HepG2 (cell line): ENCODE measurements around the gene CHKA. TPM values are rescaled to one million over a fixed set of nuclear protein-coding genes. Genes with fewer than 3 reads are reported as not detected.

Experiments
- EP300 ChIP-seq, 3 experiments: sonication (generic) in 1 of 3; formaldehyde crosslinking in 1 of 3; IDR thresholded peaks; 2 replicates each; pipeline versions ENCODE4 v1.5.1 to v1.6.1; 2011 to 2020; ENCODE audit warnings: low read depth in 2 of 3, low read length in 2 of 3, borderline replicate concordance in 1 of 3, improper control_type of control experiment in 1 of 3, mild to moderate bottlenecking in 1 of 3, missing genetic modification reagents in 1 of 3, moderate library complexity in 1 of 3
- HCFC1 ChIP-seq: fragments of 150-350 bp; IDR thresholded peaks from 2 replicates; pipeline ENCODE4 v1.6.1; 2014; ENCODE audit warnings: low read depth, low read length
- HOXA7 ChIP-seq: sonication (generic); formaldehyde crosslinking; IDR thresholded peaks from 2 replicates; pipeline ENCODE4 v1.8.1; 2022; ENCODE audit warnings: mild to moderate bottlenecking, missing genetic modification reagents, moderate library complexity
- NCOA2 ChIP-seq: sonication (generic); formaldehyde crosslinking; IDR thresholded peaks from 2 replicates; pipeline ENCODE4 v1.8.0; 2022; ENCODE audit warnings: inconsistent platforms
- SAP130 ChIP-seq: IDR thresholded peaks from 2 replicates; pipeline ENCODE4 v1.6.1; 2016; ENCODE audit warnings: low read depth
- SIX1 ChIP-seq: sonication (generic); formaldehyde crosslinking; IDR thresholded peaks from 2 replicates; pipeline ENCODE4 v1.4.0; 2020; ENCODE audit warnings: missing genetic modification reagents, borderline replicate concordance
- SP4 ChIP-seq: sonication (generic); formaldehyde crosslinking; IDR thresholded peaks from 2 replicates; pipeline ENCODE4 v1.8.1; 2023; ENCODE audit warnings: mild to moderate bottlenecking, missing genetic modification reagents
- SRF ChIP-seq: IDR thresholded peaks from 2 replicates; pipeline ENCODE4 v1.6.1; 2011; ENCODE audit warnings: mild to moderate bottlenecking, low read depth, low read length, moderate library complexity
- ZBTB7B ChIP-seq: sonication (generic); formaldehyde crosslinking; IDR thresholded peaks from 2 replicates; pipeline ENCODE4 v1.4.0; 2020; ENCODE audit warnings: missing genetic modification reagents
- ZNF33B ChIP-seq: sonication (generic); formaldehyde crosslinking; IDR thresholded peaks from 2 replicates; pipeline ENCODE4 v1.5.1; 2020; ENCODE audit warnings: mild to moderate bottlenecking, missing genetic modification reagents
- ZNF746 ChIP-seq: sonication (generic); formaldehyde crosslinking; IDR thresholded peaks from 2 replicates; pipeline ENCODE4 v1.8.0; 2022; ENCODE audit warnings: mild to moderate bottlenecking, missing genetic modification reagents
- ZSCAN30 ChIP-seq: sonication (generic); formaldehyde crosslinking; IDR thresholded peaks from 2 replicates; pipeline ENCODE4 v1.5.0; 2020; ENCODE audit warnings: mild to moderate bottlenecking, missing genetic modification reagents
- polyA plus RNA-seq, 8 experiments: library from polyadenylated mRNA; depleted of rRNA in 3 of 8; stranded (reverse) in 7 of 8; unstranded in 1 of 8; fragments of >200 nt; fragmentation: Illumina TruSeq in 4 of 8; extraction: Trizol in 4 of 8; gene quantifications; 2 replicates each; pipeline versions ENCODE4 v1.2.1 to v1.2.3, GENCODE V29; 2011 to 2016; ENCODE audit warnings: low read depth in 4 of 8, missing spikeins in 1 of 8, mixed read lengths in 1 of 8; ENCODE audit not compliant: insufficient read depth in 1 of 8
- total RNA-seq, 5 experiments: library from RNA; depleted of rRNA; stranded (reverse); fragments of >200 nt; fragmentation: Illumina TruSeq; extraction: Trizol; gene quantifications; 2 replicates each; pipeline ENCODE4 v1.2.3, GENCODE V29; 2016; ENCODE audit warnings: low read depth in 1 of 5
- TF ChIP-seq, protein P1 (sequence below): sonication (generic); formaldehyde crosslinking; IDR thresholded peaks from 2 replicates; pipeline ENCODE4 v1.5.0; 2020; ENCODE audit warnings: missing genetic modification reagents
- TF ChIP-seq, protein P2 (sequence below): sonication (generic); formaldehyde crosslinking; IDR thresholded peaks from 2 replicates; pipeline ENCODE4 v1.5.0; 2020; ENCODE audit warnings: mild to moderate bottlenecking, missing genetic modification reagents
- TF ChIP-seq, protein P3 (sequence below): sonication (generic); formaldehyde crosslinking; IDR thresholded peaks from 2 replicates; pipeline ENCODE4 v1.5.1; 2020; ENCODE audit warnings: mild to moderate bottlenecking, missing genetic modification reagents, moderate library complexity
- TF ChIP-seq, protein P4 (sequence below): sonication (generic); formaldehyde crosslinking; IDR thresholded peaks from 2 replicates; pipeline ENCODE4 v1.4.0; 2020; ENCODE audit warnings: missing genetic modification reagents, borderline replicate concordance
- TF ChIP-seq, protein P5 (sequence below): IDR thresholded peaks from 2 replicates; pipeline ENCODE4 v1.6.1; 2016; ENCODE audit warnings: missing genetic modification reagents, missing compliant biosample characterization

Gene CHKA
- total and polyA plus RNA-seq, 2 of the 13 experiments (the other 11 are each of a cell fraction or from before 2014, with no cell fraction given): 71.6 to 92.7 TPM

DNA sequence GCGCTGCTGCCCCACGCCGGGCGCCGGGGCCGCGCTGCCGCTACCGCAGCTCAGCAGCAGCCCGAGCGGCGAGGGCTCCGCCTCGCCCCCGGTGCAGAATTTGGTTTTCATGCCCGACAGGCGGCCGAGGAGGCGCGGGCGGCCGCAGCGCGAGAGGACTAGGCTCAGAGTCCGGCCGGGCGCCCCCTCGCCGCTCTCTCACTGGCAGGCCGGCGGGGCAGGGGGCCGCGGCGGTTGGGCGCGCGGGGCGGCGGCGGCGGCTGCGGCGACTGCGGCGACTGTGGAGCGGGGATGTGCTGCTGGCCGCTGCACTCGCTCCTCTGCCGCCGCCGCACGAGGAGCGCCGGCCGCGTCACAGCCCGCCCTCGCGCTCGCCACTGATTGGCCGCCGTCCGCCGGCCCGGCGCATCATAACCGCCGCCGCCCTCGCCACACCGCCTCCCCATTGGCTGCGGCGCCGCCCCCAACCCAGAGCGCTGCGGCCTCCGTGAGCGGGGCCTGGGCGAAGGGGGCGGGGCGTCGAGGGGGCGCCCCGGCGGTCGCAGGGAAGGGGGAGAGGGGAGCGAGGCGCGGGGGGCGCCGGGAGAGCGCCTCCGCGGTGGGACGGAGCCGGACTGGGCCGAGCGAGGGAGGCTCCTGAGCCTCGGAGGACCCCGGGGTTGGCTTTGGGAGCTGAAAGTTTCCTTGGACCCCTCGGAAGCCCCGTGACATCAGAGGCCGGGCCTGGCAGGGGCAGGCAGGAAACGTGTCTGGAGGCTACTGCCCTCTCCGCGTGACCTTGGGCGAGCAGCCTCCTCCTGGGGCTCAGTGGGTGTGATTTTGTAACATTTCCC is at the start of gene CHKA (continued):
- TF ChIP-seq, protein P1, sequence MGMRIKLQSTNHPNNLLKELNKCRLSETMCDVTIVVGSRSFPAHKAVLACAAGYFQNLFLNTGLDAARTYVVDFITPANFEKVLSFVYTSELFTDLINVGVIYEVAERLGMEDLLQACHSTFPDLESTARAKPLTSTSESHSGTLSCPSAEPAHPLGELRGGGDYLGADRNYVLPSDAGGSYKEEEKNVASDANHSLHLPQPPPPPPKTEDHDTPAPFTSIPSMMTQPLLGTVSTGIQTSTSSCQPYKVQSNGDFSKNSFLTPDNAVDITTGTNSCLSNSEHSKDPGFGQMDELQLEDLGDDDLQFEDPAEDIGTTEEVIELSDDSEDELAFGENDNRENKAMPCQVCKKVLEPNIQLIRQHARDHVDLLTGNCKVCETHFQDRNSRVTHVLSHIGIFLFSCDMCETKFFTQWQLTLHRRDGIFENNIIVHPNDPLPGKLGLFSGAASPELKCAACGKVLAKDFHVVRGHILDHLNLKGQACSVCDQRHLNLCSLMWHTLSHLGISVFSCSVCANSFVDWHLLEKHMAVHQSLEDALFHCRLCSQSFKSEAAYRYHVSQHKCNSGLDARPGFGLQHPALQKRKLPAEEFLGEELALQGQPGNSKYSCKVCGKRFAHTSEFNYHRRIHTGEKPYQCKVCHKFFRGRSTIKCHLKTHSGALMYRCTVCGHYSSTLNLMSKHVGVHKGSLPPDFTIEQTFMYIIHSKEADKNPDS: 0 out of 2 replicates have a peak, but pooled peaks have one; percentile 5
- peak; percentile 38; the same call in 1 of the 2 replicates for TF ChIP-seq ZNF33B (CRISPR knock-in tag)
- TF ChIP-seq, protein P2, sequence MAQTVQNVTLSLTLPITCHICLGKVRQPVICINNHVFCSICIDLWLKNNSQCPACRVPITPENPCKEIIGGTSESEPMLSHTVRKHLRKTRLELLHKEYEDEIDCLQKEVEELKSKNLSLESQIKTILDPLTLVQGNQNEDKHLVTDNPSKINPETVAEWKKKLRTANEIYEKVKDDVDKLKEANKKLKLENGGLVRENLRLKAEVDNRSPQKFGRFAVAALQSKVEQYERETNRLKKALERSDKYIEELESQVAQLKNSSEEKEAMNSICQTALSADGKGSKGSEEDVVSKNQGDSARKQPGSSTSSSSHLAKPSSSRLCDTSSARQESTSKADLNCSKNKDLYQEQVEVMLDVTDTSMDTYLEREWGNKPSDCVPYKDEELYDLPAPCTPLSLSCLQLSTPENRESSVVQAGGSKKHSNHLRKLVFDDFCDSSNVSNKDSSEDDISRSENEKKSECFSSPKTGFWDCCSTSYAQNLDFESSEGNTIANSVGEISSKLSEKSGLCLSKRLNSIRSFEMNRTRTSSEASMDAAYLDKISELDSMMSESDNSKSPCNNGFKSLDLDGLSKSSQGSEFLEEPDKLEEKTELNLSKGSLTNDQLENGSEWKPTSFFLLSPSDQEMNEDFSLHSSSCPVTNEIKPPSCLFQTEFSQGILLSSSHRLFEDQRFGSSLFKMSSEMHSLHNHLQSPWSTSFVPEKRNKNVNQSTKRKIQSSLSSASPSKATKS (CRISPR knock-in tag): peak; percentile 78; the same call in 1 of the 2 replicates
- TF ChIP-seq, protein P3, sequence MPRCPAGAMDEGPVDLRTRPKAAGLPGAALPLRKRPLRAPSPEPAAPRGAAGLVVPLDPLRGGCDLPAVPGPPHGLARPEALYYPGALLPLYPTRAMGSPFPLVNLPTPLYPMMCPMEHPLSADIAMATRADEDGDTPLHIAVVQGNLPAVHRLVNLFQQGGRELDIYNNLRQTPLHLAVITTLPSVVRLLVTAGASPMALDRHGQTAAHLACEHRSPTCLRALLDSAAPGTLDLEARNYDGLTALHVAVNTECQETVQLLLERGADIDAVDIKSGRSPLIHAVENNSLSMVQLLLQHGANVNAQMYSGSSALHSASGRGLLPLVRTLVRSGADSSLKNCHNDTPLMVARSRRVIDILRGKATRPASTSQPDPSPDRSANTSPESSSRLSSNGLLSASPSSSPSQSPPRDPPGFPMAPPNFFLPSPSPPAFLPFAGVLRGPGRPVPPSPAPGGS (CRISPR knock-in tag): peak; percentile 44
- no peak for TF ChIP-seq SRF
- TF ChIP-seq, protein P4, sequence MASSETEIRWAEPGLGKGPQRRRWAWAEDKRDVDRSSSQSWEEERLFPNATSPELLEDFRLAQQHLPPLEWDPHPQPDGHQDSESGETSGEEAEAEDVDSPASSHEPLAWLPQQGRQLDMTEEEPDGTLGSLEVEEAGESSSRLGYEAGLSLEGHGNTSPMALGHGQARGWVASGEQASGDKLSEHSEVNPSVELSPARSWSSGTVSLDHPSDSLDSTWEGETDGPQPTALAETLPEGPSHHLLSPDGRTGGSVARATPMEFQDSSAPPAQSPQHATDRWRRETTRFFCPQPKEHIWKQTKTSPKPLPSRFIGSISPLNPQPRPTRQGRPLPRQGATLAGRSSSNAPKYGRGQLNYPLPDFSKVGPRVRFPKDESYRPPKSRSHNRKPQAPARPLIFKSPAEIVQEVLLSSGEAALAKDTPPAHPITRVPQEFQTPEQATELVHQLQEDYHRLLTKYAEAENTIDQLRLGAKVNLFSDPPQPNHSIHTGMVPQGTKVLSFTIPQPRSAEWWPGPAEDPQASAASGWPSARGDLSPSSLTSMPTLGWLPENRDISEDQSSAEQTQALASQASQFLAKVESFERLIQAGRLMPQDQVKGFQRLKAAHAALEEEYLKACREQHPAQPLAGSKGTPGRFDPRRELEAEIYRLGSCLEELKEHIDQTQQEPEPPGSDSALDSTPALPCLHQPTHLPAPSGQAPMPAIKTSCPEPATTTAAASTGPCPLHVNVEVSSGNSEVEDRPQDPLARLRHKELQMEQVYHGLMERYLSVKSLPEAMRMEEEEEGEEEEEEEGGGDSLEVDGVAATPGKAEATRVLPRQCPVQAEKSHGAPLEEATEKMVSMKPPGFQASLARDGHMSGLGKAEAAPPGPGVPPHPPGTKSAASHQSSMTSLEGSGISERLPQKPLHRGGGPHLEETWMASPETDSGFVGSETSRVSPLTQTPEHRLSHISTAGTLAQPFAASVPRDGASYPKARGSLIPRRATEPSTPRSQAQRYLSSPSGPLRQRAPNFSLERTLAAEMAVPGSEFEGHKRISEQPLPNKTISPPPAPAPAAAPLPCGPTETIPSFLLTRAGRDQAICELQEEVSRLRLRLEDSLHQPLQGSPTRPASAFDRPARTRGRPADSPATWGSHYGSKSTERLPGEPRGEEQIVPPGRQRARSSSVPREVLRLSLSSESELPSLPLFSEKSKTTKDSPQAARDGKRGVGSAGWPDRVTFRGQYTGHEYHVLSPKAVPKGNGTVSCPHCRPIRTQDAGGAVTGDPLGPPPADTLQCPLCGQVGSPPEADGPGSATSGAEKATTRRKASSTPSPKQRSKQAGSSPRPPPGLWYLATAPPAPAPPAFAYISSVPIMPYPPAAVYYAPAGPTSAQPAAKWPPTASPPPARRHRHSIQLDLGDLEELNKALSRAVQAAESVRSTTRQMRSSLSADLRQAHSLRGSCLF (CRISPR knock-in tag): no peak
- TF ChIP-seq SP4 (CRISPR knock-in tag): peak; percentile 66; the same call in 1 of the 2 replicates
- TF ChIP-seq NCOA2 (CRISPR knock-in tag): peak; percentile 56; the same call in 1 of the 2 replicates
- TF ChIP-seq HCFC1: no peak
- no peak for TF ChIP-seq EP300 (IDR thresholded peaks at IDR 0.05; ENCODE audit: low read depth in 2 of 2, low read length in 2 of 2)
- TF ChIP-seq EP300 (CRISPR knock-in tag; IDR thresholded peaks at IDR 0.05; ENCODE audit: borderline replicate concordance): no peak
- no peak for TF ChIP-seq SIX1 (CRISPR knock-in tag)
- TF ChIP-seq ZNF746: 0 out of 2 replicates have a peak, but pooled peaks have one; percentile 39
- no peak for TF ChIP-seq HOXA7 (CRISPR knock-in tag)
- TF ChIP-seq ZBTB7B (CRISPR knock-in tag): peak; percentile 85; the same call in 1 of the 2 replicates
- TF ChIP-seq SAP130 (CRISPR knock-in tag): peak; percentile 85
- TF ChIP-seq ZSCAN30 (CRISPR knock-in tag): no peak
- TF ChIP-seq, protein P5, sequence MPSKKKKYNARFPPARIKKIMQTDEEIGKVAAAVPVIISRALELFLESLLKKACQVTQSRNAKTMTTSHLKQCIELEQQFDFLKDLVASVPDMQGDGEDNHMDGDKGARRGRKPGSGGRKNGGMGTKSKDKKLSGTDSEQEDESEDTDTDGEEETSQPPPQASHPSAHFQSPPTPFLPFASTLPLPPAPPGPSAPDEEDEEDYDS (CRISPR knock-in tag): no peak; the same call in 1 of the 2 replicates
